Measurements from ENCODE around the gene ANKS1A.

The ANKS1A gene

GRCh38 chr6:34938268-34938667 lies 49.2 kb downstream of the ANKS1A start:
- no peaks in the 10 kb centered on the region for H4K20me1 ChIP-seq (ENCODE audit: insufficient read depth)
- no peak overlapping the region for H3K27ac ChIP-seq
- H3K4me2 ChIP-seq, result no peak overlapping the region
- no peaks in the 10 kb centered on the region for H3K79me2 ChIP-seq (ENCODE audit: insufficient read depth, low read depth)
- H3K4me3 ChIP-seq (IDR thresholded peaks at IDR 0.05; ENCODE audit: insufficient read depth, low read depth, low read length), result no peak overlapping the region
- H2AFZ ChIP-seq (ENCODE audit: low read depth), result no peak overlapping the region
- no peak overlapping the region for H3K9ac ChIP-seq
- H3K36me3 ChIP-seq (ENCODE audit: insufficient read depth), result no peaks in the 10 kb centered on the region
- peaks cover 4% of the 10 kb centered on the region for H3K4me1 ChIP-seq (ENCODE audit: low read depth, poor library complexity, severe bottlenecking)
- H3K27me3 ChIP-seq (ENCODE audit: insufficient read depth, low read depth), result no peaks in the 10 kb centered on the region
- TF ChIP-seq CTCF (conservative IDR thresholded peaks at IDR 0.05; ENCODE audit: low read depth, low read length), result no peak

- Histone ChIP-seq H3K36me3 (ENCODE audit: insufficient read depth) (no peaks in the 10 kb centered on the region), H3K4me1 (ENCODE audit: low read depth, poor library complexity, severe bottlenecking) (peaks cover 4% of the 10 kb centered on the region), H3K4me2 (no peak overlapping the region), H3K4me3 (IDR thresholded peaks at IDR 0.05; ENCODE audit: insufficient read depth, low read depth, low read length) (no peak overlapping the region), H3K79me2 (ENCODE audit: insufficient read depth, low read depth) (no peaks in the 10 kb centered on the region), H3K27ac (no peak overlapping the region), H2AFZ (ENCODE audit: low read depth) (no peak overlapping the region), H4K20me1 (ENCODE audit: insufficient read depth) (no peaks in the 10 kb centered on the region), H3K9ac (no peak overlapping the region), H3K27me3 (ENCODE audit: insufficient read depth, low read depth) (no peaks in the 10 kb centered on the region)
- no peak for TF ChIP-seq CTCF (conservative IDR thresholded peaks at IDR 0.05; ENCODE audit: low read depth, low read length)
These were observed 51.0 kb downstream of the ANKS1A start for GRCh38 chr6:34940030-34940434.

DNA sequence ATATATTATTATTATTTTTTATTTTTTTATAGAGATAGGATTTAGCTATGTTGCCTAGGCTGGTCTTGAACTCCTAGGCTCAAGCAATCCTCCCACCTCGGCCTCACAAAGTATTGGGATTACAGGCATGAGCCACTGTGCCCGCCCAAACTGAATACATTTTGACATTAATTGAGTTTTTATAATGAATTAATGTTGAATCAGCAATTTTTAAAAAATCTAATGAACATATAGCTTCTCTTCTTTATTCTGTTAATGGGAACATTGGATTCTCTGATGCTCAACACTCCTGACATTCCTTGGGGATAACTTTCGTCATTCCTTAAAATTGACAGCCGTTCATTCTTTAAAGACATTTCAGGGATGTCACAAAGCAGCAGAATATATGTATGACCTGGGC lies 52.4 kb downstream of the ANKS1A start:
- H2AFZ ChIP-seq (ENCODE audit: low read depth), result no peak overlapping the region
- no peak overlapping the region for H3K4me3 ChIP-seq (IDR thresholded peaks at IDR 0.05; ENCODE audit: insufficient read depth, low read depth, low read length)
- no peak overlapping the region for H3K4me2 ChIP-seq
- no peak overlapping the region for H3K27ac ChIP-seq
- no peaks in the 10 kb centered on the region for H3K79me2 ChIP-seq (ENCODE audit: insufficient read depth, low read depth)
- H3K4me1 ChIP-seq (ENCODE audit: low read depth, poor library complexity, severe bottlenecking), result peaks cover 4% of the 10 kb centered on the region
- no peaks in the 10 kb centered on the region for H4K20me1 ChIP-seq (ENCODE audit: insufficient read depth)
- H3K9ac ChIP-seq, result no peak overlapping the region
- H3K27me3 ChIP-seq (ENCODE audit: insufficient read depth, low read depth), result no peaks in the 10 kb centered on the region
- TF ChIP-seq CTCF (conservative IDR thresholded peaks at IDR 0.05; ENCODE audit: low read depth, low read length), result no peak
- H3K36me3 ChIP-seq (ENCODE audit: insufficient read depth), result no peaks in the 10 kb centered on the region

DNA sequence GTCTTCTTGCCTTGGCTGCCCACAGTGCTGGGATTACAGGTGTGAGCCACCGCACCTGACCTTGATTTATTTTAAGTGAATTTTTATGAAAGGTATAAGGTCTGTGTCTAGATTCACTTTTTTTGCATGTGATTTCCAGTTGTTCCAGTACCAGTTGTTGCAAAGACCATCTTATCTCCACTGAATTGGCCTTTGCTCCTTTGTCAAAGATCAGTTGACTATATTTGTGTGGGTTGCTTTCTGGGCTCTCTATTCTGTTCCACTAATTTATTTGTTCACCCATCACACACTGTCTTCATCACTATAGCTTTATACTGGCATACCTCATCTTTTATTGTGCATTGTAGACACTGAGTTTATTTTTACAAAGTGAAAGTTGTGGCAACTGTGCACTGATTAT lies 56.3 kb downstream of the ANKS1A start:
- peaks cover 11% of the 10 kb centered on the region for H3K4me1 ChIP-seq (ENCODE audit: low read depth, poor library complexity, severe bottlenecking)
- no peak overlapping the region for H3K9ac ChIP-seq
- no peak overlapping the region for H3K4me2 ChIP-seq
- no peaks in the 10 kb centered on the region for H3K36me3 ChIP-seq (ENCODE audit: insufficient read depth)
- no peak for TF ChIP-seq CTCF (conservative IDR thresholded peaks at IDR 0.05; ENCODE audit: low read depth, low read length)
- 0 out of 2 replicates have a peak, but pooled peaks cover 4% of the 10 kb centered on the region for H4K20me1 ChIP-seq (ENCODE audit: insufficient read depth)
- H3K79me2 ChIP-seq (ENCODE audit: insufficient read depth, low read depth), result no peaks in the 10 kb centered on the region
- no peaks in the 10 kb centered on the region for H3K27me3 ChIP-seq (ENCODE audit: insufficient read depth, low read depth)
- H2AFZ ChIP-seq (ENCODE audit: low read depth), result no peak overlapping the region
- H3K4me3 ChIP-seq (IDR thresholded peaks at IDR 0.05; ENCODE audit: insufficient read depth, low read depth, low read length), result no peak overlapping the region
- no peak overlapping the region for H3K27ac ChIP-seq

Measured in KMS-11 (cell line).